HG03571 (cell line): ENCODE data around the gene GRIN2A.

ENCODE experiments used
- ATAC-seq: cut with Tn5 transposase; IDR thresholded peaks from one replicate; pipeline ENCODE4 v1.9.1; 2021; ENCODE audit not compliant: unreplicated experiment

Gene GRIN2A

GRCh38 chr16:10137341-10137740 is 44.9 kb downstream of the GRIN2A start:
- ATAC-seq = no peak

GRCh38 chr16:10136916-10137315 is 45.3 kb downstream of the GRIN2A start:
- ATAC-seq = no peak

GRCh38 chr16:10130538-10130937 is 51.7 kb downstream of the GRIN2A start:
- no peak for ATAC-seq

- no peak for ATAC-seq
Observed at GRCh38 chr16:10128397-10129258, 53.6 kb downstream of the GRIN2A start.

- no peak for ATAC-seq
Observed at GRCh38 chr16:10126686-10127085, 55.5 kb downstream of the GRIN2A start.

- no peak for ATAC-seq
Observed at GRCh38 chr16:10123141-10123540, 59.1 kb downstream of the GRIN2A start.

GRCh38 chr16:10122546-10122945 is 59.7 kb downstream of the GRIN2A start:
- ATAC-seq = no peak

- no peak for ATAC-seq
Observed at GRCh38 chr16:10121897-10122425, 60.3 kb downstream of the GRIN2A start.

GRCh38 chr16:10121491-10121890 is 60.7 kb downstream of the GRIN2A start:
- no peak for ATAC-seq

- no peak for ATAC-seq
Observed at GRCh38 chr16:10120953-10121352, 61.3 kb downstream of the GRIN2A start.

GRCh38 chr16:10114409-10114808 is 67.8 kb downstream of the GRIN2A start:
- no peak for ATAC-seq

GRCh38 chr16:10113248-10113647 is 69.0 kb downstream of the GRIN2A start:
- no peak for ATAC-seq

GRCh38 chr16:10112021-10112420 is 70.2 kb downstream of the GRIN2A start:
- no peak for ATAC-seq

- ATAC-seq = no peak
Observed at GRCh38 chr16:10111156-10111761, 71.0 kb downstream of the GRIN2A start.

- ATAC-seq = no peak
Observed at GRCh38 chr16:10110552-10110951, 71.7 kb downstream of the GRIN2A start.

- no peak for ATAC-seq
Observed at GRCh38 chr16:10107081-10107480, 75.1 kb downstream of the GRIN2A start.

GRCh38 chr16:10103700-10104099 is 78.5 kb downstream of the GRIN2A start:
- ATAC-seq = no peak

- no peak for ATAC-seq
Observed at GRCh38 chr16:10103118-10103517, 79.1 kb downstream of the GRIN2A start.

- ATAC-seq = no peak
Observed at GRCh38 chr16:10100829-10101228, 81.4 kb downstream of the GRIN2A start.

- no peak for ATAC-seq
Observed at GRCh38 chr16:10098991-10099390, 83.2 kb downstream of the GRIN2A start.

- ATAC-seq = no peak
Observed at GRCh38 chr16:10097271-10097670, 85.0 kb downstream of the GRIN2A start.

- no peak for ATAC-seq
Observed at GRCh38 chr16:10093576-10093975, 88.7 kb downstream of the GRIN2A start.
